Renal pelvis (tissue), 4 donors: ENCODE measurements around the gene NEUROG1. TPM values are rescaled to one million over a fixed set of nuclear protein-coding genes. Genes with fewer than 3 reads are reported as not detected.

Experiments
- DNase-seq: peaks from one replicate; pipeline ENCODE4 v3.0.0-alpha.2; 2013
- polyA plus RNA-seq, 3 donors: library from polyadenylated mRNA; unstranded; fragments of 120-200 nt; gene quantifications; one replicate each; pipeline ENCODE4 v1.2.1, GENCODE V29; 2013; ENCODE audit not compliant: insufficient read length in 3 of 3

NEUROG1 gene
- polyA plus RNA-seq, 3 donors = not detected

DNA sequence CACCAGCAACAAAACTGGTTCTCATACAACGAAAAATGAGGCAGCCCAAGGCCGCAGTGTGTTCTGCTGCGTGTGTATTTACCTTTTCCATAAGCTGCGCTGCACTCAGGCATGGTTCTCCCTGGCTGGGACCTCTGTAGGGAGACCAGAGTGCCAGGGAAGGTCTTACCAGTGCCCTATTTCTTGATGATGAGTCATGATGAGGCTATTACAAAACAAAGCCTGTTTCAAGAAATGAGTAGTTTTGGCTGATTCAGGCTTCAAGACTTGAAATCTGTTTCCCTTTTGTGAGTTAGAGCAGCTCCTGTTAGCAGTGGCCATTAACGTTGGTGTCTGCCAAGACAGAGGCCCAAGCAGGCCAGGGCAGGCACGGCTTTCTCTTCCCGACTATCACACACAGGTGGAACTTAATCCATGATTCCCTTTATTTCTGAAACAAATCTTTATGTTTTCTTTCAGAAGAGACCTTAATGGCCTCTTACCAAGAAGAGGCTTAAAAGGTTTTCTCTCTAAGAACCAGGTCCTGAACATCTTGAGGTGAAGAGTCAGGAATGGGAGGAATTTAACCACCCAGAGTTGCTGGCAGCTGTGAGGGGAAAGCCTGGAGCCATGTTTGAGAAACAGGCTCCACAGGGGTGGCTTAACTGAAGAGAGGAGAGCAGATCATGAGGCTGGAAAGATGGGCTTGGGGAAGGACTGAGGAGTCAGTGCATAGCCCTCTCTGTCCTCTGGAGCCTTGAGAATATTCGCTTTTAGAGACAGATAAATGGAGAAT lies 42.2 kb downstream of the NEUROG1 start:
- DNase-seq = no peak

DNA sequence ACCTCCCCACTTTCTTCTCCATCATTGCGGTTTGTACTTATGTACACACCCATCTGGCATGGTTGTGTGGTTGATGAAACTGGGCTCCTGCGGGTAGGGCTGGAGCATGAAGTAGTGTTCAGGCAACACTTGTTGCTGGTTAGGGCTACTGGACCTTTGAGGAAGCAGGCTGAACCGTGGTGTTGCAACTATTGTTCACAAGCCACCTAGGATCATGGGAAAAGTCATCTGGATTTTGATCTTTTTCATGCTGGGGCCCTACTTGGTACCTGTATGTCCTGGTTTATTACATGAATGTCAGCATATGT lies 43.5 kb downstream of the NEUROG1 start:
- no peak for DNase-seq

DNA sequence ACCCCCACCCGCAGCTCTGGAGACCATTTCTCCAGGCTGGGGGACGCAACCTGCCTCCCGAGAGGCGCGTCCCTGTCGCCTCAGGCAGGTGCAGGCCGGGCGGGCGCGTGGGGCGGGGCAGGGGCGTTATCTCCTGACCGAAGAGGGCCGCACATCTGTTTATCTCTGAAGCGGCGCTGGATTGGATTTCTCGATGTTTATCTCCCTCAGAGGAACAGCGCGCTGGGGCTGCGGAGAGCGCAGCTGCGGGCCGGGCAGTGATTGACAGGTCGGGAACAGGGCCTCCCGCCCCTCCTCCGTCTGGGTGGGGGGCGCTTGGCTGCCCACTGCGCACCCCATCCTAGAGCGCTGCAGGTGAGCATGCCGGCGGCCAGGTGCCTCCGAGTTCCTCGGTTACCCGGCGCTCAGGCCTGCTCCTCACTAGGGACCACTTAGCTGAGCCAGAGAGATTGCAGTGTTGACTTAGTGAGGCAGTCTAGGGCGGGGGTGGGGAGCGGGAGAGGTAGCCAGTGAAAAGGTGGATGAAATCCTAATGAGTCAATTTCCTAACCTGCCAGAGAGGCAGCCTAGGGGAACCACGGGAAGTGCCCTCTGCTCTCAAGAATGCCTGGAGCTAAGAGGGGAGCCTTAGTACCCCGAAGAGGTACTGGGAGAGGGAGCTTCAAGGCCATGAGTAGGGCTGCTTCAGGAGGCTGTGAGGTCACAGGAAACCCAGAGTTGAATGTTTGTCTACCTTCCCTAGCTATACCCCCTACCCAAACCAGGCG lies 44.0 kb downstream of the NEUROG1 start:
- DNase-seq = no peak

- no peak for DNase-seq
Observed at GRCh38 chr5:135491038-135491551, 44.7 kb downstream of the NEUROG1 start.

DNA sequence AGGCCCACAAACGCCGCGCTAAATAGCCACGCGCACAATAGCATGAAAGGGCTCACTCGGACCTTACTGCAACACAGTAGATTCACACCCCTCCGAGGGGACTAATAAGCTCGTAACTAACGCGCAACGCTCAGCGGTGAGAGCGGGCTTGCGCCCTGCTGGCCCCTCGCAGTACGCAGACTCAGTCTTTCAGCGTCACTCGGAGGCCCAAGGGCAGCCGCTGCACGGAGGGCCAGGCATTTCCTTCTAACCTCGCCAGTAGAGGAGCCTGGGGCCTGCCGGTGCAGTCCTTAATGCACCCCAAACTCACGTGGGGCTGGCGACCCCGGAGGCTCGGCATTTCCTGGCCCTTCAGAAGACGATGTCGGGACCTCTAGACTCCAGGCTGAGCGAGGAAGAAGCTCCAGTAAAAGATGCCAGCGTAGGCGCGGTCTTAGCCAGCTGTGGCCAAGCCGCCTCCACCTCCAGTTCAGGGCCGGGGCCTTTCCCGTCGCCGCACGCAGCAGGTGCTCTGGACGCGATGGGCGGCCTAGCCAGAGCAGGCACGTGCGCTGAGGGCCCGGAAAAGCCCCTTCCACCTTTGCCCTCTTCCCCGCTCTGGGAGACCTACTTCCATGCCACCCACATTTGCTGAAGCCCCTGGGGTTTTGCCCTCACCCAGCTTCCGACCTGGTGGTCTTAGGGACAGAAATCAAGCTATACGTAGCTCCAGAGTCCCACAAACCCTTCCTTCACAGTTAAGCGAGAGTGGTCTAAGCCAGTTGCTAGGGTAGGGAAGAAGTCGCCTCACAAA lies 45.3 kb downstream of the NEUROG1 start:
- DNase-seq = no peak

- DNase-seq = no peak
Observed at GRCh38 chr5:135489466-135490244, 46.1 kb downstream of the NEUROG1 start.

DNA sequence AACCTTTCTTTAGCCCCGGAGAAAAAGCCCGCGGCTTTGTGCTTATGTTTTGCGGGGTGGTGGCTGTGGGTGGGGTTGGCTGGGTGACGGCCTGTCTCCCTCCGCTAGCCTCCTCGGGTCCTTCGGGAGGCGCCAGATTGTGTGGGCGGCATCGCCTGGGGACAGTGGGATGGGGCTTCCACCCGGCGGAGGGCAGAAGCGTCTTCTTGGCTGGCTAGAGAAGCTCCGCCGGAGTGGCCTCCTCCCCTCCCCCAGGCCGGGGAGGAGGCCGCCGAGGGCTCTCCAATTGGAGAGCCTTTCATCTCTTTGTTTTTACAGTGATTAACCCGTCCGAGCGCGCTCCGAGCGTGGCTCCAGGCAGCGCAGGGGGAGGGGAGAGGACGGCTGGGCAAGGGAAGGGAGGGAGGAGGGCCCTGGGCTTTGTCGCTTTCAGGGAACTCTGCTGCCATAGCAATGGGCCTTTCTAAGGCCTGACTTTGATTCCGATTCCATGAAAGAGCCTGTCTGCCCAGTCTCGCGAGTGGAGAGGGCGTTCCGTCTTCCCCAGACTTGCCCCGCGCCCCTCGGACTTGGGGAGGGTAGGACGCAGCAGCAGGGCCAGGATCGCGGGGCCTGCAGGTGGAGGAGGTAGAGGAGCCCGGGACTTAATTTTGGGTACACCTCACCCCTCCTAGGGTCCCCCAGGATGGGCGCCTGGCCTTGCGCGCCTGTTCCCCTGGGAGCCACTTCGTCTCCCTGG lies 46.9 kb downstream of the NEUROG1 start:
- DNase-seq = peak; percentile 79

DNA sequence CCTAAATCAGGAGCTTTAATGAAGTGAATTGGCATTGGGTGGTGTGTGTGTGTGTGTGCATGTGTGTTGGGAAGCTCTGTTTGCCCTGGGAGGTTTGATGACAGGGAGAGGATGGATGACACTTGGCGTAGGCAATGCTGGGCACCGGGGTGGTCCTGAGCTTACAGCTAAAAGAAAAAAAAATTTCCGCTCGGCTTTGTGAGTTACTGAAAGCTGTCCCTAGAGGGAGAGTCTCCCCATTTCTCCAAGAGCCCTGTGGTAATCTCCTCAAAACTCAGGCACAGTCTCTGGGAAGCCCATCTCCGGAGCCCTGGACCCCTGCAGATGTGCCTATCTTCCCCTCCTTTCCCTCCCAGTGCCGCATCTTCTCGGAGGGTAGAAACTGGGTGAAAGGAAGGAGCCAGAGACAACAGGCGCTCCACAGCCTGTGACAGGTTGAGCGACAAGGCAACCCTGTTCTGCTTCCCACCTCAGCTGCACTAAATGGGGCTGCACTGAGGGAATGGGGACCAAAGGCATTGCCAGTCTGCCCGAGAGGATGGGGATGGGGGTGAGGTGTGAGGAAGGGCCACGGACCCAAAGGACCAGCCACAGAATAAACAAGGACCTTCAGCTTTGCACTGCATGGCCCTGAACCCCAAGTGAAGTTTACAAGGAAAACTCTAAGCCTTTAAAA lies 47.8 kb downstream of the NEUROG1 start:
- DNase-seq = no peak

- DNase-seq = no peak
Observed at GRCh38 chr5:135487037-135487395, 48.7 kb downstream of the NEUROG1 start.

GRCh38 chr5:135486131-135487036 lies 49.4 kb downstream of the NEUROG1 start:
- DNase-seq = no peak

DNA sequence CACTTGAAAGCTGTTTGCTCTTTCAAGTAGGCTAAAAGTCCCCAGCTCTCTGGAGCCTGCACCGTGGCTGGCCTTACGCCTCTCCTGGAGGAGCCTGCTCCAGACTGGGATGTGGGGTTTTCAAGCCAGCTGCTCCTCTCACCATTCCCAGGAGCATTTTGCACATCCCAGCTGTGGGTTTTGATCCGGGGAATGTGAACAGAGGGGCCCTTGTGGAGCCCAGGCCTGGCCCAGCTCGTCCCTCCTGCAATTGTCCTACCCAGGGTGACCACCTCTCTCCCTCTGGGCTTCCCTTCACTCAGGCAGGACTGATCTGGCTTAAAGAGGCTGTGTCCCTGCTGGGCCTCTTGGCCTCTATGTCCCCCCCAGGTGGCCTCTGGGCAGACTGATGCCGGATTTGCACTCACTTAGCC lies 51.1 kb downstream of the NEUROG1 start:
- DNase-seq = no peak

Other genes starting within 250 kb of the NEUROG1 start
- gene MACROH2A1, start 136.7 kb downstream of the NEUROG1 start, polyA plus RNA-seq = 100 to 1,000 TPM; 225 to 249 (median 225) TPM
- under 1 TPM in 2 of 3 donors, not detected in 1; 0.09 to 0.31 TPM for gene DCANP1, start 88.6 kb downstream of the NEUROG1 start, polyA plus RNA-seq
- gene TIFAB, start 83.6 kb downstream of the NEUROG1 start, polyA plus RNA-seq = under 1 TPM; 0.04 to 0.23 (median 0.16) TPM
- 10 to 100 TPM; 25.9 to 34.1 (median 25.9) TPM for gene CXCL14, start 43.0 kb upstream of the NEUROG1 start, polyA plus RNA-seq